ENCODE data around the gene FCGR1A.
"Not testable (repeated sequence)": the region's sequence is repeated elsewhere in the genome, so short reads cannot be mapped to it uniquely, and the experiment has no call there.

FCGR1A gene

GRCh38 chr1:149753466-149753865, 29.0 kb upstream of the FCGR1A start:
- not testable (repeated sequence) for H3K36me3 ChIP-seq (ENCODE audit: control insufficient read depth, insufficient read depth, low read length, severe bottlenecking); H3K4me3 ChIP-seq (ENCODE audit: low read length); H3K4me1 ChIP-seq (ENCODE audit: control insufficient read depth, insufficient read depth, low read length); H3K9me3 ChIP-seq (ENCODE audit: control insufficient read depth, low read length); DNase-seq (ENCODE audit: low read depth); H3K9ac ChIP-seq (ENCODE audit: low read length); H3K27me3 ChIP-seq (replicated peaks; ENCODE audit: control insufficient read depth, insufficient read depth, low read length)

GRCh38 chr1:149755294-149755693, 27.2 kb upstream of the FCGR1A start:
- not testable (repeated sequence) for H3K9me3 ChIP-seq (ENCODE audit: control insufficient read depth, low read length); DNase-seq (ENCODE audit: low read depth); H3K4me1 ChIP-seq (ENCODE audit: control insufficient read depth, insufficient read depth, low read length); H3K27me3 ChIP-seq (replicated peaks; ENCODE audit: control insufficient read depth, insufficient read depth, low read length); H3K4me3 ChIP-seq (ENCODE audit: low read length); H3K9ac ChIP-seq (ENCODE audit: low read length); H3K36me3 ChIP-seq (ENCODE audit: control insufficient read depth, insufficient read depth, low read length, severe bottlenecking)

- not testable (repeated sequence) for H3K4me3 ChIP-seq (ENCODE audit: low read length); DNase-seq (ENCODE audit: low read depth); H3K4me1 ChIP-seq (ENCODE audit: control insufficient read depth, insufficient read depth, low read length); H3K36me3 ChIP-seq (ENCODE audit: control insufficient read depth, insufficient read depth, low read length, severe bottlenecking); H3K27me3 ChIP-seq (replicated peaks; ENCODE audit: control insufficient read depth, insufficient read depth, low read length); H3K9me3 ChIP-seq (ENCODE audit: control insufficient read depth, low read length); H3K9ac ChIP-seq (ENCODE audit: low read length)
Observed at GRCh38 chr1:149762294-149762693, 20.2 kb upstream of the FCGR1A start.

- H3K4me3 ChIP-seq (ENCODE audit: low read length); H3K4me1 ChIP-seq (ENCODE audit: control insufficient read depth, insufficient read depth, low read length); DNase-seq (ENCODE audit: low read depth); H3K9ac ChIP-seq (ENCODE audit: low read length); H3K36me3 ChIP-seq (ENCODE audit: control insufficient read depth, insufficient read depth, low read length, severe bottlenecking); H3K27me3 ChIP-seq (replicated peaks; ENCODE audit: control insufficient read depth, insufficient read depth, low read length); H3K9me3 ChIP-seq (ENCODE audit: control insufficient read depth, low read length): not testable (repeated sequence)
Observed at GRCh38 chr1:149764087-149764800, 18.2 kb upstream of the FCGR1A start.

GRCh38 chr1:149766241-149766640, 16.3 kb upstream of the FCGR1A start:
- DNase-seq (ENCODE audit: low read depth); H3K9me3 ChIP-seq (ENCODE audit: control insufficient read depth, low read length); H3K4me3 ChIP-seq (ENCODE audit: low read length); H3K4me1 ChIP-seq (ENCODE audit: control insufficient read depth, insufficient read depth, low read length); H3K9ac ChIP-seq (ENCODE audit: low read length); H3K27me3 ChIP-seq (replicated peaks; ENCODE audit: control insufficient read depth, insufficient read depth, low read length); H3K36me3 ChIP-seq (ENCODE audit: control insufficient read depth, insufficient read depth, low read length, severe bottlenecking): not testable (repeated sequence)

GRCh38 chr1:149769216-149769615, 13.3 kb upstream of the FCGR1A start:
- not testable (repeated sequence) for H3K36me3 ChIP-seq (ENCODE audit: control insufficient read depth, insufficient read depth, low read length, severe bottlenecking); H3K4me1 ChIP-seq (ENCODE audit: control insufficient read depth, insufficient read depth, low read length); H3K4me3 ChIP-seq (ENCODE audit: low read length); DNase-seq (ENCODE audit: low read depth); H3K9me3 ChIP-seq (ENCODE audit: control insufficient read depth, low read length); H3K9ac ChIP-seq (ENCODE audit: low read length); H3K27me3 ChIP-seq (replicated peaks; ENCODE audit: control insufficient read depth, insufficient read depth, low read length)

GRCh38 chr1:149770661-149771060, 11.8 kb upstream of the FCGR1A start:
- not testable (repeated sequence) for H3K9me3 ChIP-seq (ENCODE audit: control insufficient read depth, low read length); H3K4me1 ChIP-seq (ENCODE audit: control insufficient read depth, insufficient read depth, low read length); H3K4me3 ChIP-seq (ENCODE audit: low read length); H3K27me3 ChIP-seq (replicated peaks; ENCODE audit: control insufficient read depth, insufficient read depth, low read length); H3K36me3 ChIP-seq (ENCODE audit: control insufficient read depth, insufficient read depth, low read length, severe bottlenecking); H3K9ac ChIP-seq (ENCODE audit: low read length); DNase-seq (ENCODE audit: low read depth)

- not testable (repeated sequence) for H3K36me3 ChIP-seq (ENCODE audit: control insufficient read depth, insufficient read depth, low read length, severe bottlenecking); H3K9me3 ChIP-seq (ENCODE audit: control insufficient read depth, low read length)
Observed at GRCh38 chr1:149771653-149772425, 10.7 kb upstream of the FCGR1A start.

GRCh38 chr1:149775510-149776147, 6.9 kb upstream of the FCGR1A start:
- H3K9me3 ChIP-seq (ENCODE audit: control insufficient read depth, low read length); H3K27me3 ChIP-seq (replicated peaks; ENCODE audit: control insufficient read depth, insufficient read depth, low read length); H3K36me3 ChIP-seq (ENCODE audit: control insufficient read depth, insufficient read depth, low read length, severe bottlenecking); H3K9ac ChIP-seq (ENCODE audit: low read length); H3K4me3 ChIP-seq (ENCODE audit: low read length); DNase-seq (ENCODE audit: low read depth); H3K4me1 ChIP-seq (ENCODE audit: control insufficient read depth, insufficient read depth, low read length): not testable (repeated sequence)

More at GRCh38 chr1:149771653-149772425, 10.7 kb upstream of the FCGR1A start:
- H3K27me3 ChIP-seq (replicated peaks; ENCODE audit: control insufficient read depth, insufficient read depth, low read length); DNase-seq (ENCODE audit: low read depth); H3K4me1 ChIP-seq (ENCODE audit: control insufficient read depth, insufficient read depth, low read length); H3K9ac ChIP-seq (ENCODE audit: low read length); H3K4me3 ChIP-seq (ENCODE audit: low read length): not testable (repeated sequence)

- not testable (repeated sequence) for H3K36me3 ChIP-seq (ENCODE audit: control insufficient read depth, insufficient read depth, low read length, severe bottlenecking)
Observed at GRCh38 chr1:149777084-149777483, 5.4 kb upstream of the FCGR1A start.

GRCh38 chr1:149778313-149778712, 4.2 kb upstream of the FCGR1A start:
- not testable (repeated sequence) for H3K36me3 ChIP-seq (ENCODE audit: control insufficient read depth, insufficient read depth, low read length, severe bottlenecking); H3K27me3 ChIP-seq (replicated peaks; ENCODE audit: control insufficient read depth, insufficient read depth, low read length)

More at GRCh38 chr1:149777084-149777483, 5.4 kb upstream of the FCGR1A start:
- not testable (repeated sequence) for DNase-seq (ENCODE audit: low read depth); H3K4me1 ChIP-seq (ENCODE audit: control insufficient read depth, insufficient read depth, low read length); H3K9ac ChIP-seq (ENCODE audit: low read length); H3K27me3 ChIP-seq (replicated peaks; ENCODE audit: control insufficient read depth, insufficient read depth, low read length); H3K9me3 ChIP-seq (ENCODE audit: control insufficient read depth, low read length); H3K4me3 ChIP-seq (ENCODE audit: low read length)

More at GRCh38 chr1:149778313-149778712, 4.2 kb upstream of the FCGR1A start:
- DNase-seq (ENCODE audit: low read depth); H3K4me3 ChIP-seq (ENCODE audit: low read length); H3K9me3 ChIP-seq (ENCODE audit: control insufficient read depth, low read length); H3K9ac ChIP-seq (ENCODE audit: low read length); H3K4me1 ChIP-seq (ENCODE audit: control insufficient read depth, insufficient read depth, low read length): not testable (repeated sequence)
